ENCODE measurements around the gene YAP1. TPM values are rescaled to one million over a fixed set of nuclear protein-coding genes. Genes with fewer than 3 reads are reported as not detected.

Gene YAP1
- 98.6 TPM for total RNA-seq
- long read RNA-seq, full-length matches to known transcripts = 15 of 36 reads
- long read RNA-seq, partial matches to known transcripts = 2 of 36 reads
- long read RNA-seq, other reads (novel, unspliced or antisense) = 19 of 36 reads

GRCh38 chr11:102109896-102110760 is at the start of gene YAP1:
TSS of gene YAP1 (plus strand) at chr11:102110447. CDS start at chr11:102110849, 402 bp downstream.
- ATAC-seq (peak; percentile 90), DNase-seq (peak; percentile 94)
- intact Hi-C loops (cut with micrococcal nuclease) = loop anchor here (5.0 to 10.0 kb wide), 2 partner anchors 47 to 105 kb away; no protein-coding TSS in a partner anchor

- ATAC-seq (peak; percentile 64), DNase-seq (no peak)
- intact Hi-C loops (cut with micrococcal nuclease) = no loop called here
Observed at GRCh38 chr11:102061276-102061675, 49.0 kb upstream of the YAP1 start.

- ATAC-seq (no peak), DNase-seq (no peak)
- intact Hi-C loops (cut with micrococcal nuclease) = no loop called here
Observed at GRCh38 chr11:102062106-102062505, 48.1 kb upstream of the YAP1 start.

- DNase-seq = no peak
- intact Hi-C loops (cut with micrococcal nuclease) = no loop called here
- no peak for ATAC-seq
Observed at GRCh38 chr11:102064316-102064715, 45.9 kb upstream of the YAP1 start.

GRCh38 chr11:102070766-102071165 is 39.5 kb upstream of the YAP1 start:
- ATAC-seq (no peak), DNase-seq (no peak)
- intact Hi-C loops (cut with micrococcal nuclease) = no loop called here

- intact Hi-C loops (cut with micrococcal nuclease) = no loop called here
- ATAC-seq (no peak), DNase-seq (no peak)
Observed at GRCh38 chr11:102071497-102072472, 38.5 kb upstream of the YAP1 start.

- intact Hi-C loops (cut with micrococcal nuclease) = no loop called here
- no peak for DNase-seq
- no peak for ATAC-seq
Observed at GRCh38 chr11:102073253-102073652, 37.0 kb upstream of the YAP1 start.

GRCh38 chr11:102079625-102080024 is 30.6 kb upstream of the YAP1 start:
- no peak for DNase-seq
- intact Hi-C loops (cut with micrococcal nuclease) = no loop called here
- ATAC-seq = no peak

- ATAC-seq = no peak
- intact Hi-C loops (cut with micrococcal nuclease) = no loop called here
- DNase-seq = no peak
Observed at GRCh38 chr11:102081313-102081712, 28.9 kb upstream of the YAP1 start.

GRCh38 chr11:102085864-102086551 is 24.2 kb upstream of the YAP1 start:
- intact Hi-C loops (cut with micrococcal nuclease) = no loop called here
- ATAC-seq (no peak), DNase-seq (no peak)

GRCh38 chr11:102097186-102097585 is 13.1 kb upstream of the YAP1 start:
- no peak for DNase-seq
- intact Hi-C loops (cut with micrococcal nuclease) = no loop called here

GRCh38 chr11:102099755-102100154 is 10.5 kb upstream of the YAP1 start:
- ATAC-seq (no peak), DNase-seq (no peak)
- intact Hi-C loops (cut with micrococcal nuclease) = no loop called here

More at GRCh38 chr11:102097186-102097585, 13.1 kb upstream of the YAP1 start:
- no peak for ATAC-seq

- DNase-seq (no peak), ATAC-seq (no peak)
- intact Hi-C loops (cut with micrococcal nuclease) = no loop called here
Observed at GRCh38 chr11:102108734-102109440, 1.4 kb upstream of the YAP1 start.

GRCh38 chr11:102110761-102111010 is 439 bp downstream of the YAP1 start:
- intact Hi-C loops (cut with micrococcal nuclease) = loop anchor here (5.0 to 10.0 kb wide), 2 partner anchors 47 to 104 kb away; no protein-coding TSS in a partner anchor
- ATAC-seq (peak; percentile 16), DNase-seq (no peak)

- peak; percentile 69 for ATAC-seq
- intact Hi-C loops (cut with micrococcal nuclease) = loop anchor here (5.0 to 10.0 kb wide), 2 partner anchors 46 to 104 kb away; no protein-coding TSS in a partner anchor
- peak; percentile 82 for DNase-seq
Observed at GRCh38 chr11:102111011-102111786, 952 bp downstream of the YAP1 start.

- DNase-seq = no peak
- ATAC-seq = peak; percentile 32
- intact Hi-C loops (cut with micrococcal nuclease) = loop anchor here (5.0 to 10.0 kb wide), 2 partner anchors 45 to 103 kb away; no protein-coding TSS in a partner anchor
Observed at GRCh38 chr11:102111787-102112508, 1.7 kb downstream of the YAP1 start.

GRCh38 chr11:102112509-102112821 is 2.2 kb downstream of the YAP1 start:
- intact Hi-C loops (cut with micrococcal nuclease) = loop anchor here (5.0 to 10.0 kb wide), 2 partner anchors 45 to 102 kb away; no protein-coding TSS in a partner anchor
- DNase-seq (no peak), ATAC-seq (no peak)

All from left ventricle myocardium superior (tissue), 1 donor.